ENCODE results near the gene TADA2B.

Gene TADA2B

DNA sequence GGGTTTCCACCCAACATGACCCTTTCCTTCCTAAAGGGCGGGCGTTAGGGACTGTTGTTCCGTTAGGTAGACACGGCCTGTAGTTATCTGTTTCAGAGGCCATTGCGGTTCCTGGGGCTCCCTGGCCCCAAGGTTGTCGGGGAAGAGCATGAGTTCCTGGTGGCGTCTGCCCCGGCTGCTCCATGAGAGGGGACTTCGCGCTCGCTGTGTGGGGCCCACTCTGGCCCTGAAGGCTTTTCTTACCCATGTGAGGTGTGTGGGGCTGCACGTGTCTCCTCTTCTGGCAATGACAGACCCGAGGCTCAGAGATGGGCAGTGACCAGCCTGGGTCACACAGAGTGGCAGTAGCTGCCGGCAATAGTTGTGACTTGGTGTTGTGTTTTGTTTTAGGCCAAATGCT is 9.1 kb downstream of the TADA2B start:
- TF ChIP-seq POLR2A (IDR thresholded peaks at IDR 0.05; ENCODE audit: low read depth, low read length) = no peak
- no peak for FAIRE-seq

DNA sequence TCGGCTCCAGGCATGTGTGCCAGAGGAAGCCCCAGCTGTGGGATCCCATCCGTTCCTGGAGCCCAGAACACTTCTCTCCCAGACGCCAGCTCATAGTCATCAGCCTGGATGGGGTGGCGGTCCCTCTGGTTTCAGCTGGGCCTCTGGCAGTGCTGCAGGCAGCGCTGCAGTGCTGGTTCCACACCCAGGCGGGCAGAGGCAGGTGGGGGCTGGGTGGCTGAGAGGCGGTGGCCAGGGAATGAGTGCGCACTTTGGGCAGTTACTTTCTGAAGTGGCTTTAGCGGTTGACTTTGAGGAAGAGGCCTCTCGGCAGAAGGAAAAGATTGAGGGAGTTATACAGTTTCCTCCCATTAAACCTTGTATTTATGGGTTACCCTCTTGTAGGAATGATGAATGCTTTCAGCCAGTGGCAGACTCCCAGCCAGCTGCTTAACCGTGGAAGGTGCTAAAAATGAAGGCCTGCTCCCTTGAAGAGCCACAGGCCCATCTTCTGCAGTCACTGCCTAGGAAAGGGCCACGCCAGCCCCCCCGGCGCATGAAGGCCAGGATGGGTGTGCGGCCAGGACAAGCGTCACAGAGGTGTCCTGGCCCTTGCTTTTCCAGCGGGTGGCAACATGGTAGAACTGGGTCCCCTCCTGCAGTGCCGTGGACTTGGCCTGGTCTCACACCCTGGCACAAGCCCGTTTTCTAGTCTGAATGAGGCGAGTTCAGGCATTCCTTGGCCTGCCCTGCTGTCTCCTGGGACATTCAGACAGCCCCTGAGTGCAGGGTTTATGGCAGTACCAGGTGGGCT is 9.9 kb downstream of the TADA2B start:
- DNase-seq (ENCODE audit: insufficient read length, low spot score) = no peak
- no peak for TF ChIP-seq POLR2A (IDR thresholded peaks at IDR 0.05; ENCODE audit: low read depth, low read length)
- FAIRE-seq = no peak

More for the DNA sequence above, 9.1 kb downstream of the TADA2B start:
- no peak for DNase-seq (ENCODE audit: insufficient read length, low spot score)

DNA sequence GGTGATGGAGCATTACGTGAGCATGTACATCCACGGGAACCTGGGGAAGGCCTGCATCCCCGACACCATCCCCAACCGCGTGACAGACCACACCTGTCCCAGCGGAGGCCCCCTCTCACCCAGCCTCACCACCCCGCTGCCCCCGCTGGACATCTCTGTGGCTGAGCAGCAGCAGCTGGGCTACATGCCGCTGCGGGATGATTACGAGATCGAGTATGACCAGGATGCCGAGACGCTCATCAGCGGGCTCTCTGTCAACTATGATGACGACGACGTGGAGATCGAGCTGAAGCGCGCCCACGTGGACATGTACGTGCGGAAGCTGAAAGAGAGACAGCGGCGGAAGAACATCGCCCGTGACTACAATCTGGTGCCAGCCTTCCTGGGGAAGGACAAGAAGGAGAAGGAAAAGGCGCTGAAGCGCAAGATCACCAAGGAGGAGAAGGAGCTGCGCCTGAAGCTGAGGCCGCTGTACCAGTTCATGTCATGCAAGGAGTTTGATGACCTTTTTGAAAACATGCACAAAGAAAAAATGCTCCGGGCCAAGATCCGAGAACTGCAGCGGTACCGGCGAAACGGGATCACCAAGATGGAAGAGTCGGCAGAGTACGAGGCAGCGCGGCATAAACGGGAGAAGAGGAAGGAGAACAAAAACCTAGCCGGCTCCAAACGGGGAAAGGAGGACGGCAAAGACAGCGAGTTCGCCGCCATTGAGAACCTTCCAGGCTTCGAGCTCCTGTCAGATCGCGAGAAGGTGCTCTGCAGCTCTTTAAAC is 11.1 kb downstream of the TADA2B start:
- no peak for FAIRE-seq

DNA sequence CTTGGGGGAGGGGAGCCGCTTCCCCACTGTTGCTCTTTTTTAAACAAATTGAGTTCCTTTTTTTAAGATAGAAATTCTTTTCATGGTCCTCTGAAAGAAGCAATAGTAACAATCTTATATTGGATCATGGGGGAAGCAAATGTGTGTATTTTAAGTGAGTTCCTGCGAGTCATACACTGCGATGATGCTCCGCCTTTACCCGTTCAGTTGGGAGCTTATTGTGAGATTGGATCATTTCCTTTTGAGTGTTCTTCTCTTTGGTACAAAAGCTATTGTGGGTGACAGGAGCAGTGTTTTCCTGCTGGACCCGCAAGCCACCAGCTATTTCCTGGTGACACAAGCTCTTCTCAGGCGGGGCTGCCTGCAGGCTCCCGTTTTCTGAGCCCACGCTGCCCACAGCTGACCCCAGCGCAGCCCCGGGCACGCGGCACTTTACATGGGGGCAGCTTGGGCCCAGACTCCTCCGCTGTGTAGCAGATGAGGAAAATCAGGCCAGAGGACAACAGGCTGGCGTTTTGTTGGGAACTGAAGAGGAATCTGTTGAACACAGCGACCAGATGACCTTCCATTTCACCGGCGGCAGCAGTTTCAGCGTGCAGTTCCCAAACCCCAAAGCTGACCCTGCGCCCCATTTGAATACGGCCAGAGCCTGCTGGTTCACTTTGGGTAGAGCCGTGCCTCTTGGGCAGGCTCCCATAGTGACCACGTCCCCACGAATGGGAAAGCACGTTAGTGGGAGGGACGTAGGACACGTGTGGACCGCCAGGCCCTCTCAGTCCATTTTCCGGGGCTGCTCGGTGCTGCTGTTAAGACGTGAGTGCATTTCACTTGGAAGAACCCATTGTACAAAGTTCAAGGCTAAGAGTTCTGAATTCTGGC is 12.2 kb downstream of the TADA2B start:
- no peak for TF ChIP-seq POLR2A (IDR thresholded peaks at IDR 0.05; ENCODE audit: low read depth, low read length)
- no peak for FAIRE-seq
- no peak for DNase-seq (ENCODE audit: insufficient read length, low spot score)

More for the DNA sequence above, 11.1 kb downstream of the TADA2B start:
- TF ChIP-seq POLR2A (IDR thresholded peaks at IDR 0.05; ENCODE audit: low read depth, low read length) = no peak
- DNase-seq (ENCODE audit: insufficient read length, low spot score) = no peak

- FAIRE-seq (no peak), DNase-seq (ENCODE audit: insufficient read length, low spot score) (no peak)
- no peak for TF ChIP-seq POLR2A (IDR thresholded peaks at IDR 0.05; ENCODE audit: low read depth, low read length)
These were observed 12.8 kb downstream of the TADA2B start for GRCh38 chr4:7055990-7056325.

GRCh38 chr4:7058792-7059191 is 15.6 kb downstream of the TADA2B start:
- DNase-seq (ENCODE audit: insufficient read length, low spot score) = no peak
- TF ChIP-seq POLR2A (IDR thresholded peaks at IDR 0.05; ENCODE audit: low read depth, low read length) = no peak
- no peak for FAIRE-seq

GRCh38 chr4:7059662-7060061 is 16.5 kb downstream of the TADA2B start:
- TF ChIP-seq POLR2A (IDR thresholded peaks at IDR 0.05; ENCODE audit: low read depth, low read length) = no peak
- no peak for FAIRE-seq
- no peak for DNase-seq (ENCODE audit: insufficient read length, low spot score)

DNA sequence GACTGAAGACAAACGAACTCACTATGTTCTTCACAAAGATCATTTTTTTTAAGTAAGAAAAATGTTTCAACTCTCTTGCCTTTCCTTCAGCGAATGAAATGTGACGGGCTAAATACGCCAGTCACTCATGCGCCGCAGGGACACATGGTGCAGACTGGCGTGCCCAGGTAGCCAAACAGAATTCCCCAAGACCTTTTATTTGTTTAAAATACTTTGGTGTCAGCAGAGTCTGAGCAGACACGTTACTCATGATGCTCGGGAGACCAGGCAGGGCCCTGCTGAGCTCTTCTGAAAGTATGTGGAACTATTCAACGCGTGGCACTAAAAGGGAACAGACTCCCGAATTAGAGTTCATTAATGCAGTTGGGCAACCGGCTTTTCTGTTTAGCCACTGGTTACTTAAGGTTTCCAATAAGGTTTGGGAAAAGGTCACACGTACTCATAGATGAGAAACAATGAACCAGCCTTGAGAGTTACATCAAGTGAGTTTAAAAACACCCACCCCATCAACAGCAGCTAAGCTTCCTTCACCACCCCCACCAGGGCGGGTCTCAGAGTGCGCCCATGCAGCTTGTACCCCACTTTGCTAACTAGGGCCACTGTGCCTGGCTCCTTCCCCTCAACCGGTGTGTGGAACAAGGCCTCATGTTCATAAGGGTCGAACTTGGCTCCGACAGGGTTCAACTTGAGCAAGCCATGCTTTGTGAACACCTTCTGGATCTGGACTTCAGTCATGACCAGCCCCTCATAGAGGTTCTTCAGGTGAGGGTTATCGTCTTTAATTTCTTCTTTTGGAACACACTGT is 17.4 kb downstream of the TADA2B start:
- FAIRE-seq (no peak), DNase-seq (ENCODE audit: insufficient read length, low spot score) (no peak)
- no peak for TF ChIP-seq POLR2A (IDR thresholded peaks at IDR 0.05; ENCODE audit: low read depth, low read length)

DNA sequence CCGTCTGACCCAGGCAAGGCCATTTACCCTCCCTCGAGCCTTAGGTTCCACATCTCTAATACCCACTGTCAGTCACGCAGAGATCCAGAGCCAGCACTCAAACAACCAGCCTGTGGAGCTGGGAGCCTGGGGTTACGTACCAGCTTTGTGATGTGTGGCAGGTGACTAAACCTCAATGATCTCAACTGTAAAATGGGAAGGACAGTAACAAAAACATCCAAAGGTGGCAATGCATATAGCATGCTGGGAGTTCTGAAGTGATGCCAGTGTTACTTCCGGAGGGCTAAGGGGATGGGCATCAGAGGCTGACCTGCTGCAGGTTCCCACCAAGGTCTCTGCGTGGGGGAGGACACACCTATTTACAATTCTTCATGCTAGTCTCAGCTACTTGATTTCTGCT is 18.6 kb downstream of the TADA2B start:
- TF ChIP-seq POLR2A (IDR thresholded peaks at IDR 0.05; ENCODE audit: low read depth, low read length) = no peak
- DNase-seq (ENCODE audit: insufficient read length, low spot score) = no peak
- no peak for FAIRE-seq

DNA sequence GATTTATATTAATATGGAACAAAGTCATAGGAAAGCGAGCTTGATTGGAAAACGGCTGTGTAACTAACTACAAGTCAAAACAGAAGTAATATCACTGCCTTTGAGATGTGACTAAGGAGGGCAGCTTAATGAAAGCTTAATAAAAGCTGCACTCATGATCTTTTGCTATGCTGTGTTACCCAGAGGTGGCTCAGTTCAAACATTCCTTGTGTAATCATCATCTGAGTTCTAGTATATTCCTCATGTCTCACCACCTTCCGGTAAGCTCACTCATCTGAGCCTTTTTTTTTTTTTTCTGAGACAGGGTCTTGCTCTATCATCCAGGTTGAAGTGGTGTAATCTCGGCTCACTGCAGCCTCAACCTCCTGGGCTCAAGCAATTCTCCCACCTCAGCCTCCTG is 19.6 kb downstream of the TADA2B start:
- no peak for DNase-seq (ENCODE audit: insufficient read length, low spot score)
- no peak for TF ChIP-seq POLR2A (IDR thresholded peaks at IDR 0.05; ENCODE audit: low read depth, low read length)
- no peak for FAIRE-seq

GRCh38 chr4:7063362-7063761 is 20.2 kb downstream of the TADA2B start:
- FAIRE-seq (no peak), DNase-seq (ENCODE audit: insufficient read length, low spot score) (no peak)
- no peak for TF ChIP-seq POLR2A (IDR thresholded peaks at IDR 0.05; ENCODE audit: low read depth, low read length)

DNA sequence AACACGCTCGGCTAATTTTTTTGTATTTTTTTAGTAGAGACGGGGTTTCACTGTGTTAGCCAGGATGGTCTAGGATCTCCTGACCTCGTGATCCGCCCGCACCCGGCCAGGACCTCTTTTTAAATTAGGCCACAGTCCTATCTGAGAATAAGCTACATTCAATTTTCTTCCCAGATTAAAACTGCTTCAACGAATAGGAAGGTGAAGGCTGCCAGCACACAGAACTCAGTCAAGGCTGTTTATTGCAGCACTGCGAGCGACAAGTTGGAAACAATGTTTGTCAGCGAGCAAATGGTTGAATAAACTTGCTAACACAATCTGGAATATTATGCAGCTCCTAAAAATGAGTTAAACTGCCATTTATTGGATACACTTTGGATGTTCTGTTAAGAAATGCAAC is 22.8 kb downstream of the TADA2B start:
- no peak for DNase-seq (ENCODE audit: insufficient read length, low spot score)
- no peak for FAIRE-seq
- no peak for TF ChIP-seq POLR2A (IDR thresholded peaks at IDR 0.05; ENCODE audit: low read depth, low read length)

DNA sequence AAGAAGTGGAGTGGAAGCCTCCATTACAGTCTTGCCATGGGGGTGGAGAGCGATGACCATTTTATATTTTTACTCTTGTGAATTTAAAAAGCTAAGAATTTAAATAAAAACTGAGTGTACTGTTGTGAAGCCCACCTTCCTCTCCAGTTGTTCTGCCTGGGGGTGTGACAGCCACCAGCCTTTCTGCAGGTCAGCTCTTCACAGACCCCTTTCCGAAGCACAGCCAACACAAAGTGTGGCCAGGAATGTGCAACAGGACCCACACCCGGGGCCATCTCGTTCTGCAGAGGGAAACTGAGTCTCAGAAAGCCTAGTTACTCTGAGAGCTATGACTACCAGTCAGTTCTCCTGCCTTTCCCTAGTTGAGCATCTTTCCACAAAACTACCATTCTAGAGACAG is 23.3 kb downstream of the TADA2B start:
- FAIRE-seq (no peak), DNase-seq (ENCODE audit: insufficient read length, low spot score) (no peak)
- no peak for TF ChIP-seq POLR2A (IDR thresholded peaks at IDR 0.05; ENCODE audit: low read depth, low read length)
